Gastroesophageal sphincter (tissue), 4 donors: ENCODE data around the gene RNF32. TPM values are rescaled to one million over a fixed set of nuclear protein-coding genes. Genes with fewer than 3 reads are reported as not detected.

Source experiments
- ATAC-seq: fragments of 150-250 bp; one replicate; pipeline ENCODE4 v1.9.1; 2016; ENCODE audit warnings: mild to moderate bottlenecking, moderate library complexity
- H3K27ac ChIP-seq, 4 donors: fragments of 200-600 bp; sonication (generic) in 3 of 4; 1 replicate in 3 of 4; 2 replicates in 1 of 4; pipeline ENCODE4 v1.5.1; 2016 to 2019
- H3K27me3 ChIP-seq: fragments of 200-600 bp; sonication (generic); one replicate; pipeline ENCODE4 v1.5.1; 2019
- H3K36me3 ChIP-seq, 2 donors: fragments of 200-600 bp; sonication (generic); one replicate each; pipeline ENCODE4 v1.5.1; 2019; ENCODE audit warnings: control low read depth in 1 of 2
- H3K4me1 ChIP-seq, 3 donors: fragments of 200-600 bp; sonication (generic); 1 replicate in 2 of 3; 2 replicates in 1 of 3; pipeline ENCODE4 v1.5.1; 2016 to 2019; ENCODE audit warnings: control low read depth in 2 of 3
- H3K4me3 ChIP-seq, 2 donors: fragments of 200-600 bp; sonication (generic); one replicate each; pipeline ENCODE4 v1.5.1; 2019; ENCODE audit warnings: mild to moderate bottlenecking in 1 of 2, moderate library complexity in 1 of 2
- H3K9me3 ChIP-seq, 3 donors: fragments of 200-600 bp; sonication (generic); one replicate each; pipeline ENCODE4 v1.5.1; 2017 to 2019; ENCODE audit warnings: control low read depth in 2 of 3
- CTCF ChIP-seq, 4 experiments: fragments of 200-600 bp in 2 of 4; fragments of 450-650 bp in 2 of 4; sonication (generic) in 1 of 4; IDR thresholded peaks; one replicate each; pipeline ENCODE4 v1.5.1; 2017 to 2019; ENCODE audit warnings: antibody characterized with exemption in 4 of 4, mild to moderate bottlenecking in 2 of 4, moderate library complexity in 2 of 4
- EP300 ChIP-seq: sonication (generic); formaldehyde crosslinking; IDR thresholded peaks from one replicate; pipeline ENCODE4 v1.6.1; 2017; ENCODE audit warnings: antibody characterized with exemption, mild to moderate bottlenecking
- POLR2A ChIP-seq, 2 donors: fragments of 450-650 bp; IDR thresholded peaks; one replicate each; pipeline ENCODE4 v1.6.1; 2017; ENCODE audit warnings: antibody characterized with exemption in 2 of 2, mild to moderate bottlenecking in 2 of 2, moderate library complexity in 1 of 2
- POLR2AphosphoS5 ChIP-seq: sonication (generic); formaldehyde crosslinking; IDR thresholded peaks from one replicate; pipeline ENCODE4 v1.6.1; 2017; ENCODE audit warnings: antibody characterized with exemption
- WGBS, 2 donors: methylation state at CpG; one replicate each; pipeline ENCODE4 v1.1.5; 2018; ENCODE audit warnings: low coverage in 1 of 2; 5-methylcytosine and 5-hydroxymethylcytosine counted together
- total RNA-seq, 4 donors: library from RNA; depleted of rRNA; stranded (reverse); fragments of >200 nt; gene quantifications; one replicate each; pipeline ENCODE4 v1.1.0, GENCODE V29; 2016

RNF32 gene
- total RNA-seq, 4 donors from 2014 or later = 0.35 to 0.67 TPM; not detected in 2

- Histone ChIP-seq H3K27me3 (peaks cover 27% of the 10 kb centered on the region), H3K27ac (no peak overlapping the region), H3K36me3 (no peaks in the 10 kb centered on the region), H3K4me1 (peaks cover 0 to 6% (median under 1%) of the 10 kb centered on the region in 3 donors), H3K4me3 (no peak overlapping the region), H3K9me3 (no peaks in the 10 kb centered on the region)
- 61 to 83% methylated on average over 1 to 2 of the region's 4 CpGs for WGBS, 2 donors
- TF ChIP-seq CTCF (IDR thresholded peaks at IDR 0.05) (no peak), POLR2AphosphoS5 (no peak), EP300 (no peak), POLR2A (IDR thresholded peaks at IDR 0.05) (no peak)
- no peak for ATAC-seq
Observed at GRCh38 chr7:156602283-156602682, 38.3 kb upstream of the RNF32 start.

- ATAC-seq = no peak
- peaks cover 0 to 14% (median 8%) of the 10 kb centered on the region in 3 donors for H3K4me1 ChIP-seq
- TF ChIP-seq EP300 = no peak
- no peak for TF ChIP-seq POLR2A (IDR thresholded peaks at IDR 0.05)
- TF ChIP-seq CTCF (IDR thresholded peaks at IDR 0.05) = no peak
- no peak for TF ChIP-seq POLR2AphosphoS5
- H3K27ac ChIP-seq = no peak overlapping the region
- H3K36me3 ChIP-seq = no peaks in the 10 kb centered on the region
- H3K9me3 ChIP-seq = no peaks in the 10 kb centered on the region
- peaks cover 34% of the 10 kb centered on the region for H3K27me3 ChIP-seq
- H3K4me3 ChIP-seq = no peak overlapping the region
- WGBS, 2 donors = 71 to 75% methylated on average over 3 to 5 of the region's 6 CpGs
Observed at GRCh38 chr7:156603011-156603410, 37.6 kb upstream of the RNF32 start.

GRCh38 chr7:156603629-156604028 lies 36.9 kb upstream of the RNF32 start:
- TF ChIP-seq POLR2A (IDR thresholded peaks at IDR 0.05) (no peak), EP300 (no peak), CTCF (IDR thresholded peaks at IDR 0.05) (no peak), POLR2AphosphoS5 (no peak)
- H3K9me3 ChIP-seq = no peaks in the 10 kb centered on the region
- H3K4me1 ChIP-seq = peaks cover 0 to 16% (median 9%) of the 10 kb centered on the region in 3 donors
- ATAC-seq = no peak
- 82 to 90% methylated on average over 7 of the region's 7 CpGs for WGBS, 2 donors
- H3K27ac ChIP-seq = no peak overlapping the region
- H3K4me3 ChIP-seq = no peak overlapping the region
- no peaks in the 10 kb centered on the region for H3K36me3 ChIP-seq
- H3K27me3 ChIP-seq = peaks cover 37% of the 10 kb centered on the region

GRCh38 chr7:156604311-156604710 lies 36.3 kb upstream of the RNF32 start:
- WGBS, 2 donors = 70 to 82% methylated on average over 8 to 13 of the region's 15 CpGs
- no peak overlapping the region for H3K27ac ChIP-seq
- peaks cover 0 to 16% (median 9%) of the 10 kb centered on the region in 3 donors for H3K4me1 ChIP-seq
- H3K4me3 ChIP-seq = no peak overlapping the region
- ATAC-seq = no peak
- H3K9me3 ChIP-seq = no peaks in the 10 kb centered on the region
- no peak for TF ChIP-seq POLR2A (IDR thresholded peaks at IDR 0.05)
- no peak for TF ChIP-seq POLR2AphosphoS5
- no peak for TF ChIP-seq EP300
- no peak for TF ChIP-seq CTCF (IDR thresholded peaks at IDR 0.05)
- peaks cover 37% of the 10 kb centered on the region for H3K27me3 ChIP-seq
- no peaks in the 10 kb centered on the region for H3K36me3 ChIP-seq

GRCh38 chr7:156604836-156605695 lies 35.5 kb upstream of the RNF32 start:
- peaks cover 0 to 16% (median 9%) of the 10 kb centered on the region in 3 donors for H3K4me1 ChIP-seq
- H3K27me3 ChIP-seq = peaks cover 37% of the 10 kb centered on the region
- no peaks in the 10 kb centered on the region for H3K9me3 ChIP-seq
- no peak overlapping the region for H3K27ac ChIP-seq
- H3K36me3 ChIP-seq = no peaks in the 10 kb centered on the region
- WGBS, 2 donors = 84 to 90% methylated on average over 8 to 9 of the region's 22 CpGs
- ATAC-seq = no peak
- no peak for TF ChIP-seq EP300
- no peak overlapping the region for H3K4me3 ChIP-seq
